Glutamatergic neuron (in vitro differentiated cells): ENCODE measurements around the gene NCOR2. TPM values are rescaled to one million over a fixed set of nuclear protein-coding genes. Genes with fewer than 3 reads are reported as not detected.

Experiments used
- DNase-seq: peaks from one replicate; pipeline ENCODE4 v3.0.0; 2022
- H3K27ac Mint-ChIP-seq: one replicate; pipeline ENCODE4 v1.8.0; 2020; ENCODE audit warnings: mild to moderate bottlenecking, mixed read lengths, inconsistent platforms; ENCODE audit not compliant: unreplicated experiment
- H3K27me3 Mint-ChIP-seq: one replicate; pipeline ENCODE4 v1.8.0; 2020; ENCODE audit warnings: mild to moderate bottlenecking, moderate library complexity, mixed read lengths, inconsistent platforms; ENCODE audit not compliant: unreplicated experiment
- H3K36me3 Mint-ChIP-seq: one replicate; pipeline ENCODE4 v1.8.0; 2020; ENCODE audit warnings: mild to moderate bottlenecking, mixed read lengths, inconsistent platforms; ENCODE audit not compliant: unreplicated experiment
- H3K4me1 Mint-ChIP-seq: one replicate; pipeline ENCODE4 v1.8.0; 2020; ENCODE audit warnings: mild to moderate bottlenecking, low read depth, mixed read lengths, inconsistent platforms; ENCODE audit not compliant: unreplicated experiment
- H3K4me3 Mint-ChIP-seq: one replicate; pipeline ENCODE4 v1.8.0; 2020; ENCODE audit warnings: mild to moderate bottlenecking, mixed read lengths, inconsistent platforms; ENCODE audit not compliant: unreplicated experiment
- H3K9me3 Mint-ChIP-seq: one replicate; pipeline ENCODE4 v1.8.0; 2020; ENCODE audit warnings: mild to moderate bottlenecking, moderate library complexity, mixed read lengths, inconsistent platforms; ENCODE audit not compliant: unreplicated experiment
- total RNA-seq: library from RNA; stranded (reverse); fragmentation: NEBNext Ultra II Directional; extraction: Animal tissue kit (Norgen Biotek cat#: 25700); gene quantifications from one replicate; pipeline ENCODE4 v1.2.1, GENCODE V29; 2021; ENCODE audit not compliant: unreplicated experiment
- TF ChIP-seq, protein P1 (sequence below): fragments of 200-600 bp; sonication (generic); IDR thresholded peaks from one replicate; pipeline ENCODE4 v1.5.0; 2021; ENCODE audit not compliant: partially characterized antibody, unreplicated experiment

NCOR2 gene
- total RNA-seq, 1 donor from 2014 or later = 360 TPM

DNA sequence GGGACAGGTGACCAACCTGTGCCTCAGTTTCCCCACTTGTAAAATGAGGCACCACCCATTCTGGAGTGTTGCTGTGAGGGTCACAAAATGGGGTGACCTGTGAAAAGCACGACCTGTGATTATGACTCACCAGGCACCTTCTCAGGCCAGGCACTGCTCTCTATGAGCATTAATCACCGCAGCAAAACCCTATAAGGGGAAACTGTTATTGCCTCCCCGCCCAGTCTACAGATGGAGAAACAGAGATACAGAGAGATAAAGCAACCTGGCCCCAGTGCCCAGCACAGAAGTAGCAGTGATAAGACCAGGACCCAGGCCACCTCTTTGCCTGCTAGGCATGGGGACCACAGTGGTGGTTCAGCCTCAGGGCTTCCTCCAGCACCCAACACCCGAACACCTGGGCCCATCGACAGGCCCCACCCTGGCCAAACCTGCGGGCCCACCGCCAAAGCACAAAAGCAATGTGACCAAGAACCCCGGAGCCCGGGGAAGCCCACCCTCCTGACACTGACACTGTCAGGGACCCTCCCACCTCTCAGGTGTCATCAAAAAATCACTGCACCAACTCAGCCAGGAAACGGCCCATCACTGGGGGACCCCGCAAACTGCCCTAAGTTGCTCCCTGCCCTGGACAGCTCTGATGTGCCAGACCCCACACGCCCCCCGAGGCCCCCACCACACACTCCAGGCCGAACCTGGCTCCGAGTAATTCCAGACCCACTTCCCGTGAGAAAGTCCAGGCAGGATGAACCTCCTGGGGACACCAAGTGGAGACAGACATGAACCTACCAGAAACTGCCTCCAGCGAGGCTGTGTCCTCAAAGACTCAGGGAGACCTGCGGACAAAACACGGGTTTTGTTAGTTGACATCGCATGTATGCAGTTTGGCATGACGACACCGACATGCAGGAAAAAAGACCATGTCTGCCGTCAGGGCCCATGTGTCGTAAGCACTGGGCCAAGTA lies 32.4 kb downstream of the NCOR2 start:
- Mint-ChIP-seq H3K36me3 (peaks cover 4% of the 10 kb centered on the region), H3K4me3 (no peak overlapping the region), H3K27me3 (peaks cover 23% of the 10 kb centered on the region), H3K9me3 (peaks cover 10% of the 10 kb centered on the region), H3K27ac (no peak overlapping the region), H3K4me1 (peaks cover 41% of the 10 kb centered on the region)
- TF ChIP-seq, protein P1, sequence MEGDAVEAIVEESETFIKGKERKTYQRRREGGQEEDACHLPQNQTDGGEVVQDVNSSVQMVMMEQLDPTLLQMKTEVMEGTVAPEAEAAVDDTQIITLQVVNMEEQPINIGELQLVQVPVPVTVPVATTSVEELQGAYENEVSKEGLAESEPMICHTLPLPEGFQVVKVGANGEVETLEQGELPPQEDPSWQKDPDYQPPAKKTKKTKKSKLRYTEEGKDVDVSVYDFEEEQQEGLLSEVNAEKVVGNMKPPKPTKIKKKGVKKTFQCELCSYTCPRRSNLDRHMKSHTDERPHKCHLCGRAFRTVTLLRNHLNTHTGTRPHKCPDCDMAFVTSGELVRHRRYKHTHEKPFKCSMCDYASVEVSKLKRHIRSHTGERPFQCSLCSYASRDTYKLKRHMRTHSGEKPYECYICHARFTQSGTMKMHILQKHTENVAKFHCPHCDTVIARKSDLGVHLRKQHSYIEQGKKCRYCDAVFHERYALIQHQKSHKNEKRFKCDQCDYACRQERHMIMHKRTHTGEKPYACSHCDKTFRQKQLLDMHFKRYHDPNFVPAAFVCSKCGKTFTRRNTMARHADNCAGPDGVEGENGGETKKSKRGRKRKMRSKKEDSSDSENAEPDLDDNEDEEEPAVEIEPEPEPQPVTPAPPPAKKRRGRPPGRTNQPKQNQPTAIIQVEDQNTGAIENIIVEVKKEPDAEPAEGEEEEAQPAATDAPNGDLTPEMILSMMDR = no peak
- DNase-seq = no peak

DNA sequence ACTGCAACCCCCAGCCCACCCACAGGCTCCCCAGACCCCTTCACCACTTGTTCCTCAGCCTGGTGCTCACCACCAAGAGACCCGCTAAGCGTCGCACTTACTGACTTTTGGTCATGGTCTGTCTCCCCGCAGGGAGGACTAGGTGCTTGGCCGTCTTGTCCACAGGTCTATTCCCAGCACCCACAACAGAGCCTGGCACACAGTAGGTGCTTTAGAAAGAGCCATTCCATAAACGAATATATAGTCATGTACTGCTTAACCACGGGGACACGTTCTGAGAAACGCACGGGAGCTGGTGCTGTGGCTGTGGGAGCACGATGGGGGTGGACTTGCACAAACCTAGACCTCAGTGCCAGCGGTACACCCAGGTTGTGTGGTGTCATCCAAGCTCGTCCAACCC lies 34.0 kb downstream of the NCOR2 start:
- Mint-ChIP-seq H3K4me3 (peak overlapping the region; percentile 61), H3K36me3 (peaks cover 4% of the 10 kb centered on the region), H3K27ac (no peak overlapping the region), H3K4me1 (peaks cover 42% of the 10 kb centered on the region), H3K9me3 (peaks cover 11% of the 10 kb centered on the region), H3K27me3 (peaks cover 18% of the 10 kb centered on the region)
- no peak for DNase-seq
- TF ChIP-seq, protein P1 = no peak

DNA sequence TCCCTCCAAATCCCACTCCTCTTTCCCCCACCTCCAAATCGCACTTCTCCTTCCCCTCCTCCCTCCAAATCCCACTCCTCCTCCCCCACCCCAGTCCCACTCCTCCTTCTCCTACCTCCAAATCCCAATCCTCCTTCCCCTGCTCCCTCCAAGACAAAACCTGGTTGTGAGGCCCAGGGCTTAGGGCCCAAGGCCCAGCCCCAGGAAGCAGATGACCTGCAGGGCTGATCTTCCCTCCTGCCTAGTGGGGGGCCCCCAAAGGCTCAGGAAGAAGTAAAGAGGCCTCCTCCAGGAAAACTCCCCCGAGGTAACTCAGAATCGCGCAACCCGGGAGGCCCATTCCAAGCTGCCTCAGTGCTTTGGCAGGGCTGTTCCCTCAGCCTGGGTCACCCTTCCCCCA lies 34.4 kb downstream of the NCOR2 start:
- TF ChIP-seq, protein P1 = no peak
- no peak for DNase-seq
- Mint-ChIP-seq H3K27me3 (peaks cover 21% of the 10 kb centered on the region), H3K9me3 (peaks cover 16% of the 10 kb centered on the region), H3K36me3 (peaks cover 4% of the 10 kb centered on the region), H3K27ac (no peak overlapping the region), H3K4me1 (peaks cover 47% of the 10 kb centered on the region), H3K4me3 (no peak overlapping the region)

DNA sequence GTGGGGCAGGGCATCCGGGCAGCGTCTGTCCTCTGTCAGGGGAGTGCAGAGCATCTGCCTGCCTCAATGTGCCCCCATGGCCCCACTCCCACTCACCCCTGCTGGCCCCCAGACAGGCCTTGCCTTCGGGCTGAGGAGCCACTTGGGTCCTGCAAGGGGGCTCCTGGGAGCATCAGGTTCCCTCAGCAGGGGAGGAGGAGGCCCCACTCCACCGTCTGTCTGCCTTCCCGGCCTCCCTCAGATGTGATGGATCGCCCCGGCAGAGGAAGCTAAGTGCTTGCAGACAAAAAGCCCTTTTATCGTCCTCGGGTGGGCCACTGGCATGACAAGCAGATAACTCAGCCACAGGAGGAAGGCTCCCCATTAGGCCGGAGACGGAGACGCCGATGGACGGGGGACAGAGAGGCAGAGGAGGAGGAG lies 35.1 kb downstream of the NCOR2 start:
- peaks cover 20% of the 10 kb centered on the region for H3K9me3 Mint-ChIP-seq
- H3K27ac Mint-ChIP-seq = peak overlapping the region; percentile 84
- peaks cover 26% of the 10 kb centered on the region for H3K27me3 Mint-ChIP-seq
- TF ChIP-seq, protein P1 = no peak
- H3K36me3 Mint-ChIP-seq = peaks cover 4% of the 10 kb centered on the region
- peaks cover 50% of the 10 kb centered on the region for H3K4me1 Mint-ChIP-seq
- peak overlapping the region; percentile 46 for H3K4me3 Mint-ChIP-seq
- peak; percentile 81 for DNase-seq

DNA sequence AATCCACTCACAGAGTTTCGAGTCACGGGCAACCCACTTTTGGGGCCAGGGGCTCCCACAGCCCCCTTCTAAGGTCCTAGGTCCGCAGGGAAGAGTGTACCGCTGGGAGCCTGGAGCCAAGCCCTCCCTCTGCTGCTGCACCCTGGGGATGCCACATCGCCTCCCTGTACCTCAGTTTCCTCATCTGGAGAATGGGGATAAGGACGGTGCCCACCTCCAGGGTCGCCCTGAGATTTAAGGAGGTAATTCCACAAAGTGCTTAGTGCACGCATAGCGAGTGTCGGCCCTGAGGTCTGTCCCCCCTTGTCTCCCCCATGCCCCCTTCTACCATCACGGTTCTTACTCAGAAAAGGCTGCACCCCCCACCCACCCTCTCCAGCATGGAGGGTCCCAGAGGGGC lies 35.5 kb downstream of the NCOR2 start:
- Mint-ChIP-seq H3K4me3 (no peak overlapping the region), H3K4me1 (peaks cover 49% of the 10 kb centered on the region), H3K9me3 (peaks cover 23% of the 10 kb centered on the region), H3K36me3 (peaks cover 4% of the 10 kb centered on the region), H3K27ac (peak overlapping the region; percentile 84), H3K27me3 (peaks cover 27% of the 10 kb centered on the region)
- TF ChIP-seq, protein P1 = no peak
- no peak for DNase-seq
